Fibroblast of lung (primary cell): ENCODE data around the gene PCBD1. TPM values are rescaled to one million over a fixed set of nuclear protein-coding genes. Genes with fewer than 3 reads are reported as not detected.
A peak's percentile ranks its signal among the peaks of the same experiment; 100 is the strongest.

ENCODE experiments used
- DNase-seq, 2 donors: peaks; one replicate each; pipeline versions ENCODE4 v3.0.0 to v3.0.0-alpha.2; 2010; ENCODE audit warnings: low read depth in 2 of 2
- H2AFZ ChIP-seq: 2 replicates; pipeline ENCODE4 v1.5.1; 2012; ENCODE audit warnings: low read length, control low read depth, inconsistent platforms
- H3K27ac ChIP-seq: 2 replicates; pipeline ENCODE4 v1.5.1; 2011; ENCODE audit warnings: low read length, control low read depth; ENCODE audit not compliant: insufficient read depth
- H3K27me3 ChIP-seq: 2 replicates; pipeline ENCODE4 v1.5.1; 2011; ENCODE audit warnings: mild to moderate bottlenecking, low read length; ENCODE audit not compliant: control insufficient read depth, insufficient read depth
- H3K36me3 ChIP-seq: 2 replicates; pipeline ENCODE4 v1.5.1; 2011; ENCODE audit warnings: low read length; ENCODE audit not compliant: control insufficient read depth, insufficient read depth
- H3K4me1 ChIP-seq: 2 replicates; pipeline ENCODE4 v1.5.1; 2011; ENCODE audit warnings: low read length; ENCODE audit not compliant: control insufficient read depth, insufficient read depth; ENCODE audit errors: extremely low read depth
- H3K4me2 ChIP-seq: 2 replicates; pipeline ENCODE4 v1.5.1; 2011; ENCODE audit warnings: low read length, control low read depth; ENCODE audit not compliant: insufficient read depth; ENCODE audit errors: extremely low read depth
- H3K4me3 ChIP-seq, 4 experiments: fragments of 200-600 bp in 1 of 4; sonication (generic) in 1 of 4; replicated peaks in 1 of 4; 2 replicates each; pipeline ENCODE4 v1.5.1; 2011 to 2016; ENCODE audit warnings: low read length in 4 of 4, low read depth in 3 of 4, mild to moderate bottlenecking in 3 of 4, control low read depth in 2 of 4, inconsistent platforms in 1 of 4, mixed read lengths in 1 of 4; ENCODE audit not compliant: insufficient read depth in 1 of 4; ENCODE audit errors: control extremely low read depth in 1 of 4
- H3K79me2 ChIP-seq: 2 replicates; pipeline ENCODE4 v1.5.1; 2012; ENCODE audit warnings: mild to moderate bottlenecking, low read length, inconsistent platforms; ENCODE audit not compliant: control insufficient read depth, insufficient read depth
- H3K9ac ChIP-seq: 2 replicates; pipeline ENCODE4 v1.5.1; 2011; ENCODE audit warnings: mild to moderate bottlenecking, low read length, control low read depth; ENCODE audit not compliant: insufficient read depth
- H3K9me3 ChIP-seq: 2 replicates; pipeline ENCODE4 v1.5.1; 2012; ENCODE audit warnings: low read depth, low read length; ENCODE audit not compliant: control insufficient read depth, insufficient read depth
- H4K20me1 ChIP-seq: 2 replicates; pipeline ENCODE4 v1.5.1; 2011; ENCODE audit warnings: low read length; ENCODE audit not compliant: control insufficient read depth, insufficient read depth; ENCODE audit errors: extremely low read depth
- CTCF ChIP-seq, 2 donors: IDR thresholded peaks in 1 of 2; conservative IDR thresholded peaks in 1 of 2; 1 replicate in 1 of 2; 2 replicates in 1 of 2; pipeline ENCODE4 v1.5.1; 2011 to 2012; ENCODE audit warnings: low read length in 2 of 2, control low read depth in 1 of 2, inconsistent platforms in 1 of 2, low read depth in 1 of 2, mild to moderate bottlenecking in 1 of 2
- EZH2 ChIP-seq: IDR thresholded peaks from 2 replicates; pipeline ENCODE4 v1.5.1; 2012; ENCODE audit warnings: low read length, control low read depth, mild to moderate bottlenecking; ENCODE audit errors: missing control alignments
- polyA plus RNA-seq, 2 donors: library from polyadenylated mRNA; depleted of rRNA in 1 of 2; stranded (reverse) in 1 of 2; unstranded in 1 of 2; fragments of >200 nt; gene quantifications; 2 replicates each; pipeline ENCODE4 v1.2.1, GENCODE V29; 2011 to 2012; ENCODE audit warnings: missing spikeins in 1 of 2
- total RNA-seq: library from RNA; depleted of rRNA; stranded (reverse); fragments of >200 nt; gene quantifications from 2 replicates; pipeline ENCODE4 v1.2.1, GENCODE V29; 2014

The PCBD1 gene
- total and polyA plus RNA-seq, 2 donors (not counting 1 experiment from before 2014, with no cell fraction given): 31.2 to 46.6 TPM

DNA sequence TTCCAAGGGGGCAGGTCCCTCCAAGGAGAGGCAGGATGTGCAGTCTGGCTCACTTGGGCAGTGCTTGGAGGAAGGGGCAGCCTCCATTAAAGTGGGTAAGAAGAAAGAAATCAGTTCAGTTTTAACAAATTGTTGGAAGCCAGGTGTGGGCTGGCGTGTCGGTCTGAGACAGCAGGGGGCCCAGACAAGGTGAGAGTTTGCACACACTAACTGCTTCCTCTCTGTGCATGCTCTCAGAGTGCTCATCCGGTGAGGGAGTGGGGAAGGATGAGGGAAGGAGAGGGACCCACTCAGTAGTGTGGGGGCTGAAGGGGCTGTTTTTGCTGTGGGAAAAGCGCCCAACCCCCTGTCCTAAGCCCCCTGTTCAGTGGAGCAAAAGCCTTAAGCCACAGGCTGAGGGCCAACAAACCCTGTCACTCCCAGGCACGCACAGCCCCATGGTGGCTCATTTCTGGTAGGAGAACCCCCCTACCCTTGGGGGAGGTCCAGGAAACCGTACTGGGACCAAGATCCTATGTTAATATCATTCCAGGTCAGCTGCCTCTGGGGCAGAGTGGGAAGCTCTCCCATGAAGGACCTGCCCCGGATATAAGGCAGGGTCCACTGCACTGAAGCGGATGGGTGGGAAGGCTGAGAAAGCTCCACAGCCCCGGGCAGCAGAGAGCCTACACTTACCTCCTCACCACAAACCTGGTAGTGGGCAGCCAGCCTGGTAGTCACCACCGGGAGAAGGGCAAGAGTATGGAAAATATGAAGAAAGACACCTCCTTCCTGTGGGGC lies 5.1 kb upstream of the PCBD1 start:
- Histone ChIP-seq H3K4me2 (no peak overlapping the region), H3K79me2 (no peaks in the 10 kb centered on the region), H3K36me3 (no peaks in the 10 kb centered on the region), H3K27me3 (no peaks in the 10 kb centered on the region), H3K4me3 (no peak overlapping the region), H3K9ac (no peak overlapping the region), H3K27ac (no peak overlapping the region), H2AFZ (no peak overlapping the region), H4K20me1 (no peaks in the 10 kb centered on the region), H3K9me3 (no peaks in the 10 kb centered on the region), H3K4me1 (peaks cover 5% of the 10 kb centered on the region)
- no peak for TF ChIP-seq EZH2
- TF ChIP-seq CTCF (conservative IDR thresholded peaks at IDR 0.05 in 1 of 2, IDR thresholded peaks at IDR 0.05 in 1 of 2; ENCODE audit: low read depth in 1 of 2, low read length in 2 of 2): no peak
- DNase-seq: no peak

GRCh38 chr10:70892631-70893030 lies 4.3 kb upstream of the PCBD1 start:
- Histone ChIP-seq H3K4me3 (no peak overlapping the region), H3K27ac (no peak overlapping the region), H3K4me1 (peaks cover 5% of the 10 kb centered on the region), H2AFZ (no peak overlapping the region), H3K9me3 (no peaks in the 10 kb centered on the region), H3K27me3 (no peaks in the 10 kb centered on the region), H3K36me3 (no peaks in the 10 kb centered on the region), H3K79me2 (no peaks in the 10 kb centered on the region), H3K4me2 (no peak overlapping the region), H4K20me1 (no peaks in the 10 kb centered on the region), H3K9ac (no peak overlapping the region)
- TF ChIP-seq EZH2 (no peak), CTCF (conservative IDR thresholded peaks at IDR 0.05 in 1 of 2, IDR thresholded peaks at IDR 0.05 in 1 of 2; ENCODE audit: low read depth in 1 of 2, low read length in 2 of 2) (no peak)
- DNase-seq: no peak

DNA sequence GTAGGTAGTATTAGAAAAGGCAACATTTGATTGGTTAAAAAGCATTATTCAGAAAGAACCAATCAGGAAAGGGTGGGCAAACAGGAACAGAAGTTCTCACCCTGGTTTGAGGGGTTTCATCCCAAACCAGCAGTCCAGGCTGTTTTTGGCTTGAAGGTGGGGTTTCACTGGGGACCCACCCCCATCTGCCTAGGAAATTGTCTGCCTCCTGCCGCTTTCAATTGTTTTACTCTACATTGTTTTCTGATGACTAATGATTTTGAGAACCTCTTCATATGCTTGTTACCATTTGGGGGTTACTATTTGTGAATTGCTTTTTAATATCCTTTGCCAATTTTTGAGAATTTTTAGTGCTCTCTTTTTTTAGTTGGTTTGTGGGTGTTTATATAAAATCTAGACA lies 3.3 kb upstream of the PCBD1 start:
- no peaks in the 10 kb centered on the region for H3K27me3 ChIP-seq
- H3K4me3 ChIP-seq: no peak overlapping the region
- peak in 1 of 2 donors; percentile 38 for DNase-seq
- H2AFZ ChIP-seq: no peak overlapping the region
- H3K9me3 ChIP-seq: no peaks in the 10 kb centered on the region
- H4K20me1 ChIP-seq: no peaks in the 10 kb centered on the region
- H3K79me2 ChIP-seq: no peaks in the 10 kb centered on the region
- TF ChIP-seq CTCF (conservative IDR thresholded peaks at IDR 0.05 in 1 of 2, IDR thresholded peaks at IDR 0.05 in 1 of 2; ENCODE audit: low read depth in 1 of 2, low read length in 2 of 2) (no peak), EZH2 (no peak)
- H3K4me2 ChIP-seq: no peak overlapping the region
- H3K36me3 ChIP-seq: no peaks in the 10 kb centered on the region
- no peak overlapping the region for H3K27ac ChIP-seq
- peaks cover 5% of the 10 kb centered on the region for H3K4me1 ChIP-seq
- H3K9ac ChIP-seq: no peak overlapping the region
